GM12865 (cell line): ENCODE data around the gene TMEM204.

Experiments
- DNase-seq: peaks from one replicate; pipeline ENCODE4 v3.0.0; 2010; ENCODE audit warnings: low read depth
- H3K4me3 ChIP-seq: 2 replicates; pipeline ENCODE4 v1.5.1; 2011; ENCODE audit warnings: mild to moderate bottlenecking, low read depth, low read length, control low read depth
- CTCF ChIP-seq: IDR thresholded peaks from 2 replicates; pipeline ENCODE4 v1.5.1; 2011; ENCODE audit warnings: low read length, control low read depth, low read depth, inconsistent platforms; ENCODE audit not compliant: insufficient read depth; ENCODE audit errors: missing control alignments

The TMEM204 gene

GRCh38 chr16:1579214-1579613 is 45.7 kb downstream of the TMEM204 start:
- TF ChIP-seq CTCF, result no peak
- DNase-seq, result no peak
- H3K4me3 ChIP-seq, result no peak overlapping the region

GRCh38 chr16:1580256-1580655 is 46.8 kb downstream of the TMEM204 start:
- no peak for DNase-seq
- no peak overlapping the region for H3K4me3 ChIP-seq
- no peak for TF ChIP-seq CTCF

- TF ChIP-seq CTCF, result no peak
- no peak for DNase-seq
- no peak overlapping the region for H3K4me3 ChIP-seq
Measured at GRCh38 chr16:1580956-1581355, 47.5 kb downstream of the TMEM204 start.

GRCh38 chr16:1581804-1582203 is 48.3 kb downstream of the TMEM204 start:
- H3K4me3 ChIP-seq, result no peak overlapping the region
- DNase-seq, result no peak
- no peak for TF ChIP-seq CTCF

GRCh38 chr16:1583180-1583579 is 49.7 kb downstream of the TMEM204 start:
- no peak overlapping the region for H3K4me3 ChIP-seq
- DNase-seq, result no peak
- TF ChIP-seq CTCF, result no peak

- no peak overlapping the region for H3K4me3 ChIP-seq
- no peak for TF ChIP-seq CTCF
- no peak for DNase-seq
Measured at GRCh38 chr16:1584926-1585484, 51.5 kb downstream of the TMEM204 start.

- DNase-seq, result no peak
- no peak for TF ChIP-seq CTCF
- H3K4me3 ChIP-seq, result no peak overlapping the region
Measured at GRCh38 chr16:1590366-1590765, 56.9 kb downstream of the TMEM204 start.
